ENCODE data around the gene FNTB. TPM values are rescaled to one million over a fixed set of nuclear protein-coding genes. Genes with fewer than 3 reads are reported as not detected.

FNTB gene
- 10 to 100 TPM; 13.3 to 14.6 TPM for total RNA-seq

- ChIA-PET POLR2A (interaction anchor here (0.6 to 1.5 kb wide), 6 partner anchors 17 to 116 kb away, joined by 3 to 6 read pairs (median 4); partner anchors contain the start of gene MAX), CTCF (interaction anchor here (0.7 to 2.0 kb wide), 10 partner anchors 14 to 163 kb away, joined by 3 to 10 read pairs (median 4); no protein-coding TSS in a partner anchor)
Measured at GRCh38 chr14:64986648-64987437, at the start of gene FNTB. TSS of gene FNTB (plus strand) at chr14:64986895. CDS start at chr14:64986954, 59 bp downstream.

GRCh38 chr14:64937171-64937820, 49.4 kb upstream of the FNTB start:
- CTCF ChIA-PET: no interaction called here

DNA sequence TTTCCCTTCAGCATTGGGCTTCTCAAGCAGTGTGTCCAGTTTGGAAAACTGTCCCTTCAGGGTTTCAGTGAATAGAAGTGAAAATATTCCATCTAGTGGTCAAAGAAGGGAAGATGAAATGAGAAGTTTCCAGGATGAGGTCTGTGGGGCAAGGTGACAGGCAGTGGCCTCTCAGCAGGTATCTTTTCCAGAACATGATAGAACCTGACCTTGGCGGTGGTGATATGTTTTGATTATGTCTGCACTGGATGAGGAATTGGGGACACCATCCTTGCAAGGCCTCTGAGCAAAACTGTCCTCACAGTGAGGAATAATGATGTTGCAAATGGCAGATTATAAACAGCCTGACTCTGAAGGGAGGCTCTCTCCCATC, 48.9 kb upstream of the FNTB start:
- CTCF ChIA-PET: no interaction called here
- POLR2A ChIA-PET: no interaction called here

More at GRCh38 chr14:64937171-64937820, 49.4 kb upstream of the FNTB start:
- POLR2A ChIA-PET: no interaction called here

- ChIA-PET POLR2A (no interaction called here), CTCF (no interaction called here)
Measured at GRCh38 chr14:64938972-64939816, 47.5 kb upstream of the FNTB start.

DNA sequence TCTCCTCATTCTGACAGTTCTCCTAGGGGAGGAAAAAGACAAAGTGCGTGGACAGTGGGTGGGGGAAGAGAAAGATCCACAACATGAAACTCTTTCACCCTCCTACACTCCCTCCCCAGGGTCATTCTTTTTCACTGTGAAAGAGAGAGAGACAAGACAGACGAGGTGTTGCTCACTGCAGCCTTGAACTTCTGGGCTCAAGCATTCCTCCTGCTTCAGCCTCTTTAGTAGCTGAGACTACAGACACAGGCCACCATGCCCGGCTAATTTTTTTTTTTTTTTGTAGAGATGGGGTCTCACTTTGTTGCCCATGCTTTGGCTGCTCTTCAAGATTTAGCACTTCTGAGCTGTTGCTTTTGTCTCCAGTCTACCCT, 46.9 kb upstream of the FNTB start:
- ChIA-PET CTCF (no interaction called here), POLR2A (no interaction called here)

DNA sequence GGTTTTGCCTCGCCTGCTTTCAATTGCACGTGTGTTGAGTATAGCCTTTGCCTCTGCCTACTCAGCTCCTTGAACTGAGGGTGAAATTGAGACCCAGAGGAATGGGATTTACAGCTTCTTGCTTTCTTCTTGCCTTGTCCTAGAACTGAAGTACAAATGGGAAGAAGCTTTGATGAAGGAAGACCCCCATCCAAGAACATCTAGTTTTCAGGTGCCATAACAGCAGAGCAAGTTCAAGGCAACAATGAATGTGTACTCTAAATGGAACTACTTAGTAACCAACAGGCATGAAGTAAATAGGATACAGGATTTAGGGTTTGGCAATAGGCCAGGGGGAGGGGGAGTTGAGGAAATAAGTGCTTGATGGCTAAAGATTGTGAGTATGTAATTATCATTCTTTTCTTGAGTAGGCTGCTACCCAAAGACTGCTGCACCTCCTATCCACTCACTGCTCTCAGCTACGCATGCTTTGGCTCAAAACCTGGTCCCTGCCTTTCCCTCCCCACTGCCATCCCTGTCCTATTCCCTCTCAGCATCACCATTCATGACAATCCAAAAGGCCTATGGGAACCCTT, 46.3 kb upstream of the FNTB start:
- ChIA-PET POLR2A (no interaction called here), CTCF (no interaction called here)

- CTCF ChIA-PET: no interaction called here
- POLR2A ChIA-PET: no interaction called here
Measured at GRCh38 chr14:64942531-64943111, 44.1 kb upstream of the FNTB start, which contains the start of gene GPX2. TSS of gene GPX2 (minus strand) at chr14:64942745. CDS start at chr14:64942726, 19 bp downstream.

- POLR2A ChIA-PET: no interaction called here
- CTCF ChIA-PET: no interaction called here
Measured at GRCh38 chr14:64943556-64943955, 43.1 kb upstream of the FNTB start.

DNA sequence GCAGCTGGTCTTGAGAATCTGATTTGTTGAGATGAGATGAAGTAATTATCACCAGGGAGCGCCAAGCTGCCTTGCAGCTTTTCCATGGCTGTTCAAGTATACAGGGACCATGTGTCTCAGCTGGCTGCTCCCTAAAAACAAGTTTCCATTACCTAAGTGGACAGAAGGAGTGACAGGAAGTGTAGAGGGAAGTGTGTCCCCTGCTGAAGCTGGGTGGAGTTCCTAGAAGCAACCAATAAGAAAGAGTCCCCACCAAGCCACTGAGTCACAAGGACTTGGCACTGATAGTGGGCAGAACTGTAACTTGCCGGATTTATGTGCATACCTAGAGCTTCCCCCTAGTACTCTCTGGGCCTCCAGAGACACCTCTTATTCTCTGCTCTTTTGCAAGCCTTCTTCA, 42.7 kb upstream of the FNTB start:
- ChIA-PET POLR2A (no interaction called here), CTCF (no interaction called here)

DNA sequence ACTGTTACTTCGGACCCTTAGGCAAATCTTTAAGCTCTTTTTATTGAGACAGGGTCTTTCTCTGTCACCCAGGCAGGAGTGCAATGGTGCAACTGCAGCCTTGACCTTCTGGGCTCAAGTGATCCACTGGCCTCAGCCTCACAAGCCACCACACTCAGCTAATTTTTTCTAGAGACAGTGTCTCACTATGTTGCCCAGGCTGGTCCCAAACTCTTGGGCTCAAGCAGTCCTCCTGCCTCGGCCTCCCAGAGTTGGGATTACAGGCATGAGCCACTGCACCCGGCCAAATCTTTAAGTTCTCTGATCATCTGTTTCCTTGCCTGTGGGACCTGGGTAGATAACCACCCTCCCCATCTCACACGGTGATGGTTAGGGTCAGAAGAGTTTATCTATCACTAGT, 41.8 kb upstream of the FNTB start:
- CTCF ChIA-PET: no interaction called here
- POLR2A ChIA-PET: no interaction called here

DNA sequence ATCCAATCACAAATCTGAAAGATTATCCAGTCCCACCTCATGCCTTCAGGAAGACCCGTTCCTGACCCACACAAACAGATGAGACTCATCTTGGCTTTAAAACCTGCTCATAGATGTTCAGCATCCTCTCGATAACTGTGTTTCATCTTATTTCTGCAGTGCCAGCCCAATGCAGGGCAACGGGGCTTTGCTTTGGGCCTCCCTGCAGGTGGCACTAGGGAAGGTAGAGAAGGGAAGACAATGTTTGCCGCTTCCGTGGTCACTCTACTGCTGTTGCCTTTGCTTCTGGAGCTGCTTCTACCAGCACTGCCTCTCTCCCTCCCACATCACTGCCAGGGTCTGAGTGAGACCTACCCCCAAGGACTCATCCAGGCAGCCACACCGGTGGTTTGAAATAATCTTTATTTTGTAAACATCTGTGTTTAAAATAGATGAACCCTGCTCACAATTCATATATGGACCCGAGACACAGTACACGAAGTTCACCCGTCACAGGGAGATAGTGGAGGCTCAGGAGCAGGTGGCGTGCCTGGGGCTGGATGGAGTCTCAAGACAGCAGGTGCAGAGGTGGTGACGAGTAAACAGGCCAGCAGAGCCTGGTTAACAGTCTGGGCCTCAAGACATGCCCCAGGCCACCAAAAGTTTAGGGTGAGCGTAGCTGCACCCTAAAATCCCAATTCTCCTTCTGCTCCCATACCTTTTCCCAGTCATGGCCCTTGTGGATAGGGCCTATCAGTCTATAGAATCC, 41.1 kb upstream of the FNTB start:
- ChIA-PET CTCF (interaction anchor here (0.5 kb wide), 1 partner anchor 586 kb away, joined by 3 read pairs; no protein-coding TSS in a partner anchor), POLR2A (no interaction called here)

DNA sequence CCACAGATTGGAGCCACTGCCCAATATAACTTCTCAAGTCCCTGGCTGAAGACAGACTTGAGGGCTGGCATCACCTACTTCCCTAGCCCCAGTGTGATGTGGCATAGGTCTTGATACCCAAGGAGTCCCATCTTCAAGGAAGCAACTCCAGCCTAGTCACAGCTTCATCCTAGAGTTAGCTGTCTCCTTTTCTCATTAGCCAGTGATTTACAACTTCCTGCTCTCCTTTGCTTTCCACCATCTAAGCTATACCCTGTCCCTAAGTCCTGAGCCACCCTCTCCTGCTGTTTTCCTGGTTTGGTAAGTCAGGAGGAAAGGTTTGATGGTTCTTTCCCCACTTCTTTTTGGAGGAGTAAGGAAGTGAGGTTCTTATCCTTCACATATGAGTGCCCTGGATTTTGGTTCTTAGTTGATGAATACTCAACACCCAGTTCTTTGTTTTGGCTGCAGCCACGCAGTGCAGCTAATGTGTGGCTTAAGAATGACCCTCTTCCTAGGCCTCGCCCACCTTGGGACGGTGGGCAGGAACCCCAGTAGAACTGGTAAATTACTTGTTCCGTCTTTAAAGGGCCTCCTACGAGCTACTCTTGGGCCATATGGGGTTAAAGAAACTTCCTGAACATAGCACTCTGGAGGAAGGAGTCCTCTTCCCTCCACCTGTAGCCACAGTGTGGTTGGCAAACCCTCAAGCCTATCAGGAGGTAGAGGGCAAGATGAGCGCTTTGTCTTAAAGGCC, 40.2 kb upstream of the FNTB start:
- POLR2A ChIA-PET: no interaction called here
- CTCF ChIA-PET: interaction anchor here (0.5 kb wide), 1 partner anchor 587 kb away, joined by 3 read pairs; no protein-coding TSS in a partner anchor

DNA sequence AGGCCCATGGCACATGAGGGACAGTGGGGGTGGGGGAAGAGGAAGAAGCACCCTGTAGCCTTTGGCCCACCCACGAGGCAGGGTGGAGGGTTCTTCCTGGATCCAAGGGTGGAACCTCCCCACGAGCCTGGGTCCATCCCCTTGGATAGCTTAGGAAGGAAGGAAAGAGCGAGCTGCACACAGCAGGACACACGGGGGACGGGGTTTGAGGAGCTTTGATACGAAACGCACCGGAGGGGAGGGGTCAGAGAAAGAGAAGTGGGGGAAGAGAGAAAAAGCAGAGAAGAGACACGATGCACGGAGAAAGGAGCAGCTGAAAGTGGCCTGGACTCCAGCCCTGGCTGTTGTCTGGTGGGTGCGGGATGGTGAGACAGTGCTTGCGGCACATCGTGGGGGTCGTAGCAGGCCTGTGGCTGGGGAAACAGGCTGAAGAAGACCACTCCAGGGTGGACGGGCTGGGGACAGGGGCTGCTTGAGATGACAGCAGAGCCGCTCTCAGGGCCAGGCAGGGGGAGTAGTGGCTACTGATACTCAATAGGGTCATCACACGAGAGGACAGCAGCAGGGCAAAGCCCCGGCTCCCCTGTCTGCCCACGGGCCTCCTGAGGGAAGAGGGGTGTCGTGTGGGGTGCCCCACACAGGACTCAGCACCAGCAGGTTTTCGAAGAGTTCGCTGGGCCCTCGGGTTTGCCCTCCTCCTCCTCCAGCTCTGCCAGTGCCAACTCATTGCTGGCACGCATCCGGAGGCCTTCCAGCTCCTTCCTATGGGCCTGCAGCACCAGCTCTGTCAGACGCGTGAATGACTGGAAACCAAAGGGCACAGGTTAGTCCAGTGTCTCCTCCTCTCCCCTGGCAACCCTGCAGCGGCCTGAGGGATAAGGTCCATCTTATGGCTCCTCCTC, 38.7 kb upstream of the FNTB start:
- POLR2A ChIA-PET: no interaction called here

GRCh38 chr14:64948612-64949210, 38.0 kb upstream of the FNTB start:
- CTCF ChIA-PET: no interaction called here
- POLR2A ChIA-PET: no interaction called here

More for the DNA sequence above, 38.7 kb upstream of the FNTB start:
- CTCF ChIA-PET: interaction anchor here (1.3 kb wide), 1 partner anchor 125 kb away, joined by 4 read pairs; no protein-coding TSS in a partner anchor

- ChIA-PET CTCF (no interaction called here), POLR2A (interaction anchor here (0.5 to 0.6 kb wide), 2 partner anchors 24 to 1398 kb away, joined by 3 read pairs; no protein-coding TSS in a partner anchor)
Measured at GRCh38 chr14:64950889-64951288, 35.8 kb upstream of the FNTB start.

- ChIA-PET POLR2A (interaction anchor here (0.5 to 0.6 kb wide), 2 partner anchors 24 to 1399 kb away, joined by 3 read pairs; no protein-coding TSS in a partner anchor), CTCF (no interaction called here)
Measured at GRCh38 chr14:64951291-64951690, 35.4 kb upstream of the FNTB start.

DNA sequence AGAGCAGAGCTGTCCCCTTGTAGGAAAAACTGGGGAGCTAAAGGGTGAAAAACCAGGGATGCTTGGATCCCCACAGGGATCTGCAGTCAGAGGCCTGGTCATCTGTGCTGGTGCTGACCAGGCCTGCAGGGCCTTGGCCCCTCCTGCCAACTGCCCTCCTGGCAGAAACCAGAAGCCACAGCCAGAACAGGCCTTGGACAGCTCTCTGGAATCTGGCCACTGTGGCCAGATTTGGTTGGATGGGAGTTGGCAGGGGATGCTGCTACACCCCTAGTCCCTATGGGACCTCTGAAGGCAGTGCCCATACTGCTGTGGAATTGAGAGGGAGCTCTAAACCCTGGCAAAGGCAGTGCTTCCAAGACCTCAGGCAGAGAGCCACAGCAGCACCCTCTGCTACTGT, 35.0 kb upstream of the FNTB start:
- ChIA-PET CTCF (no interaction called here), POLR2A (interaction anchor here (0.5 kb wide), 1 partner anchor 1399 kb away, joined by 3 read pairs; no protein-coding TSS in a partner anchor)

All from activated CD8-positive, alpha-beta memory T cell treated with anti-CD3 and anti-CD28 coated beads for 36 hours (primary cell).